B cell (primary cell): ENCODE data around the gene MAP3K2. TPM values are rescaled to one million over a fixed set of nuclear protein-coding genes. Genes with fewer than 3 reads are reported as not detected.

Experiments used
- ATAC-seq: fragments of 200-7000 bp; cut with Tn5 transposase; one replicate; pipeline ENCODE4 v1.10.0; 2021; ENCODE audit warnings: low read depth, mild to moderate bottlenecking, moderate number of reproducible peaks, moderate library complexity
- CTCF ChIA-PET: fragments of 350-600 bp; sonication (Branson Sonifier 250); formaldehyde crosslinking; loops from one replicate; lab custom pipeline; 2021; ENCODE audit warnings: antibody characterized with exemption, inconsistent platforms; lab: Charles Lee
- POLR2A ChIA-PET: fragments of 350-600 bp; sonication (Branson Sonifier 250); formaldehyde crosslinking; loops from one replicate; lab custom pipeline; 2021; ENCODE audit warnings: antibody characterized with exemption; lab: Charles Lee
- DNase-seq: peaks from one replicate; pipeline ENCODE4 v3.0.0; 2013
- H2AFZ ChIP-seq: 2 replicates; pipeline ENCODE4 v1.6.1; 2012; ENCODE audit warnings: mild to moderate bottlenecking, low read depth, low read length; ENCODE audit not compliant: insufficient read depth, poor library complexity, severe bottlenecking
- H3K27ac ChIP-seq, 2 donors: 1 replicate in 1 of 2; 2 replicates in 1 of 2; pipeline ENCODE4 v1.5.1; 2012 to 2013; ENCODE audit warnings: low read length in 2 of 2, mild to moderate bottlenecking in 2 of 2, moderate library complexity in 1 of 2
- H3K27me3 ChIP-seq, 4 experiments: fragments of 200-600 bp in 1 of 4; sonication (generic) in 1 of 4; replicated peaks in 1 of 4; 1 replicate in 2 of 4; 2 replicates in 2 of 4; pipeline versions ENCODE4 v1.6.1 to v1.7.0; 2013 to 2016; ENCODE audit warnings: low read length in 3 of 4, mild to moderate bottlenecking in 2 of 4, mixed read lengths in 1 of 4, moderate library complexity in 1 of 4; ENCODE audit not compliant: insufficient read depth in 4 of 4, control insufficient read depth in 3 of 4; ENCODE audit errors: control extremely low read depth in 1 of 4
- H3K36me3 ChIP-seq, 2 experiments: replicated peaks in 1 of 2; 1 replicate in 1 of 2; 2 replicates in 1 of 2; pipeline versions ENCODE4 v1.6.1 to v1.7.1; 2013; ENCODE audit warnings: low read length in 1 of 2; ENCODE audit not compliant: insufficient read depth in 2 of 2, control insufficient read depth in 1 of 2; ENCODE audit errors: control extremely low read depth in 1 of 2, extremely low read depth in 1 of 2
- H3K4me1 ChIP-seq, 2 donors: fragments of 200-600 bp in 1 of 2; sonication (generic) in 1 of 2; 1 replicate in 1 of 2; 2 replicates in 1 of 2; pipeline versions ENCODE4 v1.5.1 to v1.6.1; 2013 to 2017; ENCODE audit warnings: low read length in 2 of 2; ENCODE audit not compliant: control insufficient read depth in 2 of 2, insufficient read depth in 2 of 2
- H3K4me2 ChIP-seq: replicated peaks from 2 replicates; pipeline ENCODE3; 2012; ENCODE audit warnings: mild to moderate bottlenecking, low read depth, low read length; ENCODE audit not compliant: poor library complexity, severe bottlenecking
- H3K4me3 ChIP-seq, 5 experiments: fragments of 200-600 bp in 1 of 5; sonication (generic) in 1 of 5; 1 replicate in 3 of 5; 2 replicates in 2 of 5; pipeline versions ENCODE4 v1.5.1 to v1.7.0; 2011 to 2016; ENCODE audit warnings: low read length in 4 of 5, mild to moderate bottlenecking in 4 of 5, low read depth in 2 of 5, control low read depth in 1 of 5, moderate library complexity in 1 of 5; ENCODE audit not compliant: insufficient read depth in 1 of 5; ENCODE audit errors: control extremely low read depth in 1 of 5, extremely low read depth in 1 of 5
- H3K79me2 ChIP-seq: fragments of 200-600 bp; sonication (generic); one replicate; pipeline ENCODE4 v1.6.0; 2016; ENCODE audit warnings: low read length; ENCODE audit not compliant: control insufficient read depth, insufficient read depth
- H3K9ac ChIP-seq: fragments of 200-600 bp; sonication (generic); 2 replicates; pipeline ENCODE4 v1.6.1; 2017; ENCODE audit warnings: mild to moderate bottlenecking, low read length, moderate library complexity
- H3K9me3 ChIP-seq, 3 donors: one replicate each; pipeline versions ENCODE4 v1.6.1 to v1.7.1; 2013; ENCODE audit warnings: low read length in 2 of 3; ENCODE audit not compliant: control insufficient read depth in 2 of 3, insufficient read depth in 1 of 3; ENCODE audit errors: control extremely low read depth in 1 of 3
- H4K20me1 ChIP-seq: 2 replicates; pipeline ENCODE4 v1.6.0; 2012; ENCODE audit warnings: mild to moderate bottlenecking, low read length; ENCODE audit not compliant: insufficient read depth, control insufficient read depth, poor library complexity, severe bottlenecking
- H3K27ac Mint-ChIP-seq: one replicate; pipeline ENCODE4 v1.8.0; 2021; ENCODE audit warnings: mixed read lengths
- H3K27me3 Mint-ChIP-seq: one replicate; pipeline ENCODE4 v1.8.0; 2021; ENCODE audit warnings: mixed read lengths
- H3K4me1 Mint-ChIP-seq: one replicate; pipeline ENCODE4 v1.8.0; 2021; ENCODE audit warnings: mixed read lengths
- H3K4me3 Mint-ChIP-seq: one replicate; pipeline ENCODE4 v1.8.0; 2021; ENCODE audit warnings: mixed read lengths
- H3K9me3 Mint-ChIP-seq: one replicate; pipeline ENCODE4 v1.8.0; 2022; ENCODE audit warnings: mixed read lengths; ENCODE audit not compliant: insufficient read depth
- CTCF ChIP-seq: fragments of 200-600 bp; IDR thresholded peaks from one replicate; pipeline ENCODE4 v1.8.0; 2022; ENCODE audit warnings: antibody characterized with exemption, mild to moderate bottlenecking
- EZH2 ChIP-seq: IDR thresholded peaks from 2 replicates; pipeline ENCODE4 v1.6.1; 2012; ENCODE audit warnings: borderline replicate concordance, low read depth, mild to moderate bottlenecking, moderate library complexity, low read length; ENCODE audit not compliant: insufficient read depth, poor library complexity, severe bottlenecking
- WGBS: methylation state at CpG from one replicate; pipeline ENCODE4 v1.1.5; 2013; ENCODE audit warnings: missing lambda C conversion rate; ENCODE audit not compliant: insufficient coverage; 5-methylcytosine and 5-hydroxymethylcytosine counted together
- intact Hi-C: fragments of 100-400 bp; cut with micrococcal nuclease; formaldehyde crosslinking; loops from one replicate; pipeline ENCODE4 v1.10.0; 2022
- polyA plus RNA-seq: library from polyadenylated mRNA; depleted of rRNA; stranded (reverse); fragments of >200 nt; gene quantifications from 2 replicates; pipeline ENCODE4 v1.2.3, GENCODE V29; 2012
- total RNA-seq, 2 donors: library from RNA; stranded (reverse); fragments of 120-200 nt in 1 of 2; gene quantifications; 1 replicate in 1 of 2; 2 replicates in 1 of 2; pipeline versions ENCODE4 v1.2.3 to v1.2.4, GENCODE V29; 2013 to 2022

The MAP3K2 gene
- total and polyA plus RNA-seq, 2 donors (not counting 1 experiment from before 2014, with no cell fraction given): 9.9 to 118 TPM

GRCh38 chr2:127420039-127420864 lies 32.5 kb upstream of the MAP3K2 start:
- no peak overlapping the region for H3K4me3 Mint-ChIP-seq
- no peak for ATAC-seq
- WGBS: 89% methylated on average over 8 of the region's 8 CpGs
- peaks cover 3% of the 10 kb centered on the region for H3K79me2 ChIP-seq
- H3K4me1 ChIP-seq: peaks cover 25 to 33% of the 10 kb centered on the region in 2 donors
- ChIA-PET CTCF (no interaction called here), POLR2A (no interaction called here)
- H3K4me1 Mint-ChIP-seq: peaks cover 35% of the 10 kb centered on the region
- H2AFZ ChIP-seq: no peak overlapping the region
- no peak overlapping the region for H3K4me3 ChIP-seq
- no peaks in the 10 kb centered on the region for H3K36me3 ChIP-seq
- H3K9me3 Mint-ChIP-seq: no peaks in the 10 kb centered on the region
- no peak overlapping the region for H3K27ac Mint-ChIP-seq
- peaks cover 0 to 17% (median 7%) of the 10 kb centered on the region in 4 experiments for H3K27me3 ChIP-seq
- DNase-seq: no peak
- TF ChIP-seq EZH2 (no peak), CTCF (no peak)
- no peaks in the 10 kb centered on the region for H3K9me3 ChIP-seq
- no peaks in the 10 kb centered on the region for H3K27me3 Mint-ChIP-seq
- no peak overlapping the region for H3K4me2 ChIP-seq
- peaks cover 11% of the 10 kb centered on the region for H4K20me1 ChIP-seq
- H3K27ac ChIP-seq: no peak overlapping the region
- no peak overlapping the region for H3K9ac ChIP-seq
- intact Hi-C loops: no loop called here

GRCh38 chr2:127419448-127420038 lies 31.8 kb upstream of the MAP3K2 start:
- Mint-ChIP-seq H3K27ac (no peak overlapping the region), H3K4me1 (peaks cover 38% of the 10 kb centered on the region), H3K9me3 (no peaks in the 10 kb centered on the region), H3K27me3 (no peaks in the 10 kb centered on the region), H3K4me3 (no peak overlapping the region)
- Histone ChIP-seq H4K20me1 (peaks cover 11% of the 10 kb centered on the region), H3K4me1 (peaks cover 25 to 33% of the 10 kb centered on the region in 2 donors), H3K79me2 (peaks cover 3% of the 10 kb centered on the region), H3K4me3 (no peak overlapping the region), H3K9ac (no peak overlapping the region), H3K9me3 (no peaks in the 10 kb centered on the region), H3K27me3 (peaks cover 0 to 17% (median 7%) of the 10 kb centered on the region in 4 experiments), H2AFZ (no peak overlapping the region), H3K27ac (no peak overlapping the region), H3K36me3 (no peaks in the 10 kb centered on the region), H3K4me2 (no peak overlapping the region)
- TF ChIP-seq EZH2: no peak
- no peak for TF ChIP-seq CTCF
- WGBS: 89% methylated on average over 12 of the region's 15 CpGs
- intact Hi-C loops: loop anchor here (5.0 kb wide), 1 partner anchor 108 kb away; the partner anchor contains the start of gene IWS1
- DNase-seq (no peak), ATAC-seq (no peak)
- ChIA-PET POLR2A (no interaction called here), CTCF (no interaction called here)
